ENCODE results near the gene MRPS35.

Gene MRPS35

DNA sequence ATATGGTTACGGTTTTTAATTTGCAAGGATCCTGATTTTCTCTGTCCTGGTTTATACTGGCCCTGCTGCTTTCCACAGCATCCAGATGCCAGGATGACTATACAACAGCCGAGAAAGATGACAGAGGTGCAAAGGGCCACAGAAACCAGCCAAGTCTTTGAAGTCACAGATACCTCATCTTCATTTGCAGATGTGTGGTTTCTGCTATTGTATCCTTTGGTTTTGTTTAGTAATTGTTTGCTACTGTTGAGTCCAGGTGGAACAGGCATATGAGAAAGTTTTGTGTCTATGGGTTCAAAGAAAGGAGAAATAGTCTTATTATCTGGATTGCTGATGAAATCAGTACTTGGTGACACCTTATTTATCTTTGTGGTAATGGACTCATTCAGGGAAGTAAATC, 52.1 kb downstream of the MRPS35 start:
- Histone ChIP-seq H3K9ac (ENCODE audit: low read length) (no peak overlapping the region), H3K4me2 (ENCODE audit: low read length) (no peak overlapping the region), H3F3A (ENCODE audit: insufficient read depth, low read length) (no peaks in the 10 kb centered on the region), H4K20me1 (ENCODE audit: insufficient read depth, low read length) (no peaks in the 10 kb centered on the region), H3K9me3 (ENCODE audit: low read length) (no peaks in the 10 kb centered on the region), H3K4me1 (ENCODE audit: insufficient read depth, low read length, severe bottlenecking) (no peaks in the 10 kb centered on the region), H3K9me2 (ENCODE audit: low read depth, low read length) (no peaks in the 10 kb centered on the region), H3K36me3 (ENCODE audit: insufficient read depth, low read length) (no peaks in the 10 kb centered on the region), H3K79me2 (ENCODE audit: insufficient read depth, low read length) (no peaks in the 10 kb centered on the region), H3K27ac (ENCODE audit: low read depth, low read length, poor library complexity, severe bottlenecking) (no peak overlapping the region), H3K27me3 (ENCODE audit: insufficient read depth, low read length) (no peaks in the 10 kb centered on the region), H3K4me3 (ENCODE audit: low read depth, low read length, poor library complexity, severe bottlenecking) (no peak overlapping the region), H2AFZ (ENCODE audit: low read length) (no peak overlapping the region)
- TF ChIP-seq EZH2 (IDR thresholded peaks at IDR 0.05; ENCODE audit: borderline replicate concordance, low read length): no peak
- no peak for TF ChIP-seq CTCF (IDR thresholded peaks at IDR 0.05; ENCODE audit: low read length)

GRCh38 chr12:27766587-27766986, 56.0 kb downstream of the MRPS35 start:
- Histone ChIP-seq H3F3A (ENCODE audit: insufficient read depth, low read length) (no peaks in the 10 kb centered on the region), H3K9me2 (ENCODE audit: low read depth, low read length) (no peaks in the 10 kb centered on the region), H3K4me1 (ENCODE audit: insufficient read depth, low read length, severe bottlenecking) (peaks cover 4% of the 10 kb centered on the region), H3K9ac (ENCODE audit: low read length) (no peak overlapping the region), H3K4me2 (ENCODE audit: low read length) (no peak overlapping the region), H3K27ac (ENCODE audit: low read depth, low read length, poor library complexity, severe bottlenecking) (no peak overlapping the region), H3K79me2 (ENCODE audit: insufficient read depth, low read length) (no peaks in the 10 kb centered on the region), H3K36me3 (ENCODE audit: insufficient read depth, low read length) (no peaks in the 10 kb centered on the region), H3K27me3 (ENCODE audit: insufficient read depth, low read length) (no peaks in the 10 kb centered on the region), H3K4me3 (ENCODE audit: low read depth, low read length, poor library complexity, severe bottlenecking) (no peak overlapping the region), H4K20me1 (ENCODE audit: insufficient read depth, low read length) (no peaks in the 10 kb centered on the region), H2AFZ (ENCODE audit: low read length) (no peak overlapping the region), H3K9me3 (ENCODE audit: low read length) (no peaks in the 10 kb centered on the region)
- TF ChIP-seq CTCF (IDR thresholded peaks at IDR 0.05; ENCODE audit: low read length) (no peak), EZH2 (IDR thresholded peaks at IDR 0.05; ENCODE audit: borderline replicate concordance, low read length) (no peak)

- no peak for TF ChIP-seq EZH2 (IDR thresholded peaks at IDR 0.05; ENCODE audit: borderline replicate concordance, low read length)
- no peak for TF ChIP-seq CTCF (IDR thresholded peaks at IDR 0.05; ENCODE audit: low read length)
- H3K4me2 ChIP-seq (ENCODE audit: low read length): no peak overlapping the region
- H3K79me2 ChIP-seq (ENCODE audit: insufficient read depth, low read length): no peaks in the 10 kb centered on the region
- no peaks in the 10 kb centered on the region for H3K27me3 ChIP-seq (ENCODE audit: insufficient read depth, low read length)
- H3K27ac ChIP-seq (ENCODE audit: low read depth, low read length, poor library complexity, severe bottlenecking): no peak overlapping the region
- no peak overlapping the region for H3K4me3 ChIP-seq (ENCODE audit: low read depth, low read length, poor library complexity, severe bottlenecking)
- no peak overlapping the region for H2AFZ ChIP-seq (ENCODE audit: low read length)
- H3K9me3 ChIP-seq (ENCODE audit: low read length): no peaks in the 10 kb centered on the region
- H3K9me2 ChIP-seq (ENCODE audit: low read depth, low read length): no peaks in the 10 kb centered on the region
- no peaks in the 10 kb centered on the region for H3F3A ChIP-seq (ENCODE audit: insufficient read depth, low read length)
- no peaks in the 10 kb centered on the region for H3K36me3 ChIP-seq (ENCODE audit: insufficient read depth, low read length)
- H3K4me1 ChIP-seq (ENCODE audit: insufficient read depth, low read length, severe bottlenecking): peaks cover 6% of the 10 kb centered on the region
- H3K9ac ChIP-seq (ENCODE audit: low read length): no peak overlapping the region
- H4K20me1 ChIP-seq (ENCODE audit: insufficient read depth, low read length): no peaks in the 10 kb centered on the region
These were observed 58.6 kb downstream of the MRPS35 start for GRCh38 chr12:27769142-27769673.
